ENCODE measurements around the gene ANKDD1A.

ANKDD1A gene

DNA sequence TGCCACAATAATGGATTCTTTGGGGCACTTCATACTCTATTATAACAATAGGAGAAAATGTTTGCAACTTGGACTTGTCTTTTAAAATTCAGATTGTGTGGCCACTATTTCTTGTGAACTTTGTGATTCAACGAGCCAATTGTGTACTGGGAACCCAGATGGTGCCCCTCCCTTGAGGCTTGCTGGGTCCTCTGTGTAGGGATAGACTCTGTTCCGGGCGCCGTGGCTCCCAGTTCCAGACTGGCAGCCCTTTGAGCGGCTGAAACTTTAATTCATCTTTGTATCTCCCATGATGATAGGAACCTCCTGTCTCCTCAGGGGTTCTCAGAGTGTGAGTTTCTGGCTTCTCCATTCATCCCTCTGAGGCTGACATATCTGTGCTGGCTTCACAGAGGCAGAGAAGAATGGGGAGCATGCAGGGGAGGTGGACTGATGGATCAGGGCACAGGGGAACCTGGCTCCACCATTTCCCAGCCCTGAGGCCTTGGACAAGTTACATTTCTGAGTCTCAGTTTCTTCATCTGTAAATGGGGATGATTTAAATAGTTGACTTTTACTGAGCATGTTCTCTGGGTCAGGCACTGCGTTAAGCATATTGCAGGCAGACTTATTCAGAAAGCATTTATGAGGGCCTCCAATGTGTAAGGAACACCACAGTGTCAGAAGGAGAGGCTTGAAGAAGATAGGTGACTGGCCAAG lies 15.2 kb upstream of the ANKDD1A start:
- no peak for DNase-seq

GRCh38 chr15:64897345-64897985 lies 14.2 kb upstream of the ANKDD1A start:
- no peak for DNase-seq

GRCh38 chr15:64898406-64898805 lies 13.3 kb upstream of the ANKDD1A start:
- no peak for DNase-seq

DNA sequence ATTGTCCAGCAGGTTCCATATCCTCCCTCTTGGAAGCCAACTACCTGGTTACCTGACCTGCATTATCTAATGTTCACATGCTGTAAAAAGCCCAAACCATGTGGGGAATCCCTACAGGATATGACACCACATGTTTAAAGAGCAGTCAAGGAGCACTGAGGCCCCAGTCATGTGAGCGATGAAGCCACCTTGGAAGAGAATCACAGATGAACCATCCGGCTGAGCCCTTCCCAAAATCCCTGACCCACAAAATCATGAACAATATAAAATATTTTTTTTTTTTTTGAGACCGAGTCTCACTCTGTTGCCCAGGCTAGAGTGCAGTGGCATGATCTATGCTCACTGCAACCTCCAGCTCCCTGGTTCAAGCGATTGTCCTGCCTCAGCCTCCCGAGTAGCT lies 10.6 kb upstream of the ANKDD1A start:
- DNase-seq, result no peak

GRCh38 chr15:64901914-64902313 lies 9.8 kb upstream of the ANKDD1A start:
- no peak for DNase-seq

- no peak for DNase-seq
Measured at GRCh38 chr15:64902863-64903262, 8.8 kb upstream of the ANKDD1A start.

DNA sequence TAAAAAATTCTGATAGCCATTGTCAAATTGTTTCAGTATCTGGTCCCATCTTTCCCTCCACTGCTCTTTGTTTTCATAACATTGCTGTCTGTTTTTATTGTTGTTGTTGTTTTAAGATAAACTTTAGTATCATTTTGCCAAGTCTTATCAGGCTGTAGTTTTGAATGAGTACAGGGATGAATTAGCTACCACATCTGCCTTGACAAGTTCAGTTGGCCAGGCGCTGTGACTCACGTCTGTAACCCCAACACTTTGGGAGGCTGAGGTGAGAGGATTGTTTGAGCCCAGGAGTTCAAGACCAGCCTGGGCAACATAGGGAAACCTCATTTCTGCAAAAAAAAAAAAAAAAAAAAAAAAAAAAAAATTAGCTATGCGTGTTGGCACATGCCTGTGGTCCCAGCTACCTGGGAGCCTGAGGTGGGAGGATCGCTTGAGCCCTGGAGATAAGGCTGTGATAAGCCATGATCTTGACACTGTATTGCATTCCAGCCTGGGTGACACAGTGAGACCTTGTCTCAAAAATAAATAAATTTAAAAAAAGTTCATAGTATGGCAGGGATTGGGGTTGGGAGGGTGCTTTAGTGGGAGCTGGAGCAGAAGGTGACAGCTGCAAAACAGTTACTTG lies 8.3 kb upstream of the ANKDD1A start:
- no peak for DNase-seq

- no peak for DNase-seq
Measured at GRCh38 chr15:64904189-64904588, 7.5 kb upstream of the ANKDD1A start.

GRCh38 chr15:64905119-64905831 lies 6.4 kb upstream of the ANKDD1A start:
- DNase-seq, result peak; percentile 88

- no peak for DNase-seq
Measured at GRCh38 chr15:64905941-64906340, 5.8 kb upstream of the ANKDD1A start.

- no peak for DNase-seq
Measured at GRCh38 chr15:64906402-64906801, 5.3 kb upstream of the ANKDD1A start.

DNA sequence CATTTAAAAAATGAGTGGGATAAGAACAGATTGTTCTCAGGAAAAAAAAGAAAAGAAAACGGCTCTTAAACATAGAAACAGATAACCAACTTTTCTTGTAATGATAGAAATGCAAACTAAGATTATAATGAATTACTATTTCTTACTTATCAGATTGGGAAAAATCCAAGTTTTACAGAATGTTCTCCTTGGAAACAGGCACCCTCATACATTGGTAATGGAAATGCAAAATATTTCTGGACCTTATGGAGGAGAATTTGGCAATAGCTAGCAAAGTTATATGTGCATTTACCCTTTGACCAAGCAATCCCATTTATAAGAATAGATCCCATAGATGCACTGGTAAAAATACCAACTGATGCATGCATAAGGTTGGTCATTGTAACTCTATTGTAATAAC lies 3.7 kb upstream of the ANKDD1A start:
- DNase-seq, result no peak

- DNase-seq, result no peak
Measured at GRCh38 chr15:64909546-64909945, 2.2 kb upstream of the ANKDD1A start.

DNA sequence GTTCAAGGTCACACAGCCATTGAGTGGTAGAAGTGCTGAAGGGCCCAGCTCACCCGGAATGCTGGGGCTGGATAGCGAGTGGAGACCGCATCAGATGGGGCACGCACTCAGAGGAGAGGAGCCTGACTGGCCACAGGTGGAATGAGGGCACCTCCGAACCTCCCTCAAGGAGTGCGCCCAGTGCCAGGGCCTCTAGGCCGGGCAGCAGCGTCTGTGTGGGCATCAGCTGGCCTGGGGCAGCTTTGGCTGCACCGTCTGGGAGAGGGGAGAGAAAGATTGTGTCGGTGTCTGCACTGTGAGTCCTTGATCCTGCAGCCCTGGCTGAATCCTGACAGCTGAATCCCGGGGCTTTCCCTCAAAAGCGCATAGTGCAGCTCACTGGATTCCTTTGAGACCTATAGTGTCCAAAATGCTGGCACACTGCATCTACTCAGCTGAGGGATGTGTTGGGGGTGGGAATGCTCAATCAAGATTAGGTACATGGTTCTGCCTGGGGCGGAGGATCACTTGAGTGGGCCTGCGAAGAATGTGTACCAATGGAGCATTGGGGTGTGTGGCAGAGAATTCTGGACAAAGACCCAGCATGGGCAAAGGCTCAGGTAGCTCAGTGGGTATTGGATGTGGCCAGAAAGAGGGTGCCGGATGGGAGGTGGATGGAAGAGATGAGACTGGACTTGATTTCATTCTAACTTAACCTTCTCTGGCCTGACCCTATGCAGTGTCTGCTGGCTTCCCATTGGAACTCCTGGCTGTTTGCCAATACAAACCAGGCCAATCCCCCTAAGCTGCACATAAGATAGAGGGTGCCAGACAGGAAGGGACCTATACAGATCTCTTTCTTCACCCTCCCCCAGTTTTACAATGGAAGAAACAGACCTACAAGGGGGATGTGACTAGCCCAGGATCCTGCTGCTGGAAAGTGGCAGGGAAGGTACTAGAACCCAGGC lies 950 bp downstream of the ANKDD1A start:
- DNase-seq, result no peak

DNA sequence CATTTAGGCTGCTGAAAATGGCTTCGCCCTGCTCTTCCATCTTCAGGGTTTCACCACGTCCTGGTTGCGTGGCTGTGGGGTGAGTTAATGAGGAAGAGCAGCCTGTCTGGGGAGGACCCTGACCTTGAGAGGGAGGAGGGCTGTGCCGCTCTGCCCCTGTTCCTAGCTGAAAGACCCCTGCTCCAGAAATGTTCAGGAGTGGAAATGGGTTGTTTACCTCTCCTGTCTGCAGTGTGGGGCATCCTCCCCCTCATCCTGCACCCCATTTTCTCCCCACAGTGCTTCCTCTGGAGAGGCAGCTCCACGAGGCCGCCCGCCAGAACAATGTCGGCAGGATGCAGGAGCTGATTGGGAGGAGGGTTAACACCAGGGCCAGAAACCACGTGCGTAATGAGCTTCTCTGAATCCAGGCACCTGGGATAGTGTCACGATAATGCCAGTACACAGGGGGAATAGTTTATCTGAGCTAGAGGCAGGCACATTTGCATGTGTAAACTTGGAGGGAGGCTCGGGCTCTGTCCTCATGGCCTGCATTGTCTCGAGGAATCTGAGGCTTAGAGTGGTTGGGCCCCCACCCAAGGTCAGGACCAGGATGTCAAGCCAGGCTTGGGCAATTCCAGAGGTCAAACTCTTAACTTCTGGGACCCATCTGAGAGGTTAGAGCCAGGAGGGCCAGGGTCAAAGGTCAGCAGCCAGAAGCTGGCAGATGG lies 4.0 kb downstream of the ANKDD1A start:
- no peak for DNase-seq

GRCh38 chr15:64916365-64916764 lies 4.7 kb downstream of the ANKDD1A start:
- no peak for DNase-seq

DNA sequence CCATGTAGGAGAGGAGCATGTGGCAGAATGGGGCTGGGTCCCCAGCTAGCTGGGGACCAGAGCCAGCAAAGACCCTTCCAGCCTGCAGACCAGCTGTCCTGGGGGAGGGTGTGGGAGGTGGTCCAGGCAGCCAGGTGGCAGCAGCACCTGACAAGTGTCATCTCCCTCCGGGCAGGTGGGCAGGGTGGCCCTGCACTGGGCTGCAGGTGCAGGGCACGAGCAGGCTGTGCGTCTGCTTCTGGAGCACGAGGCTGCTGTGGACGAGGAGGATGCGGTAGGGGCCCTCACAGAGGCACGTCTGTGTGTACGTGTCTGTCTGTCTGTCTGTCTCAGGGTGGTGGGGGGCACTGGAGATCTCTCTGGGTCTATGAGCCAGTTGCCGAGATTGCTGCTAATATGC lies 5.5 kb downstream of the ANKDD1A start:
- no peak for DNase-seq

DNA sequence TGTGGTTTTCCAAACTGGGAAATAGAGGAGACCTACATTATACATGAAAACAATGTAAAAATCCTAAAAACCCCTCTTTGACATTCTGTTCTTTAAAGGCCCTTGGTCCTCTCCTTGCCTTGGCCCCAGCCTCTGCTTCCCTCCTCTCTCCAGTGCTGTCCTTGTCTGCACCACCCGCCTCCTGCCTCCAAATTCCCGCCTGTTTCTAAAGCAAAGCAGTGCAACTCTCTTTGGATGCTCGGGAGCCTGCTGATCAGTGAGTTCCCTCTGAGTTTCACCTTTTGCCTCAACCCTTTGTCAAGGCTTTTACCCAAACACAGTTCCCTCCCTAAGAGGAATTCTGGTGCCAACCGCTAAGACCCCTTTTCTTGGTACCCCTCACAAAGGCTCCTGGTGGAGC lies 8.0 kb downstream of the ANKDD1A start:
- DNase-seq, result no peak

DNA sequence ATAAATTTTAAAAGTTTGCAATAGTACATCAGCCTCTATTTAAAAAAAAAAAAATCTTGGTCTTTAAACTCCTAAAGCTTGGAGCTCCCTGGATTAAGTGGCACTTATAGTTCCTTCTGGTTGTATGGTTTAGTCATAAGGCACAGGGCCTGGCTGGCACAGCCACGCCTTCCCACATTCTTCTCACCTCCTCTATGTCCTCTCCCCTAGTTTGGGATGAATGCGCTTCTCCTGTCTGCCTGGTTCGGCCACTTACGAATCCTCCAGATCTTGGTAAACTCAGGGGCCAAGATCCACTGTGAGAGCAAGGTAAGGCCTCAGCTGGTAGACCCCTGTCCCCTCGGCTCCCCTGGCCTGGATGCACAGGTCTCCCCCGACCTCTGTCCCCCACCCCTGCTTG lies 10.0 kb downstream of the ANKDD1A start:
- no peak for DNase-seq

DNA sequence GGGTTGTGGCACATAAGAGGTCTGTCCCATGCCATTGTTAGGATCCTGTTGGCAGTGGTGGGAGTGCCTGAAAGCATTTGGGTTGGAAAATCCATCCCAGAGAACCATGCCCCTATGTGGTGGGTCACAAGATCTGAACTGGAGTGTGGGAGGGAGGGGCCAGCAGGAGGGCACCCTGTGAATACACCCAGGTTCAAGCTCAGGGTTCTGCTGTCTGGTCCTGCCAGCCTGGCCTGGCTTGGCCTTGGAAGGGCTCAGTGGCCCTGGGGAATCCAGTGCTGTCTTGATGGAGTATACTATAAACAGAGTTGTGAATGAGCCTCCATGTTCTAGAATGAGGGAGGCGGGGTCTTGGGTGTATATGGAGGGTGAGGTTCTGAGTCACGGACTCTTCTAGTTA lies 11.8 kb downstream of the ANKDD1A start:
- DNase-seq, result no peak

DNA sequence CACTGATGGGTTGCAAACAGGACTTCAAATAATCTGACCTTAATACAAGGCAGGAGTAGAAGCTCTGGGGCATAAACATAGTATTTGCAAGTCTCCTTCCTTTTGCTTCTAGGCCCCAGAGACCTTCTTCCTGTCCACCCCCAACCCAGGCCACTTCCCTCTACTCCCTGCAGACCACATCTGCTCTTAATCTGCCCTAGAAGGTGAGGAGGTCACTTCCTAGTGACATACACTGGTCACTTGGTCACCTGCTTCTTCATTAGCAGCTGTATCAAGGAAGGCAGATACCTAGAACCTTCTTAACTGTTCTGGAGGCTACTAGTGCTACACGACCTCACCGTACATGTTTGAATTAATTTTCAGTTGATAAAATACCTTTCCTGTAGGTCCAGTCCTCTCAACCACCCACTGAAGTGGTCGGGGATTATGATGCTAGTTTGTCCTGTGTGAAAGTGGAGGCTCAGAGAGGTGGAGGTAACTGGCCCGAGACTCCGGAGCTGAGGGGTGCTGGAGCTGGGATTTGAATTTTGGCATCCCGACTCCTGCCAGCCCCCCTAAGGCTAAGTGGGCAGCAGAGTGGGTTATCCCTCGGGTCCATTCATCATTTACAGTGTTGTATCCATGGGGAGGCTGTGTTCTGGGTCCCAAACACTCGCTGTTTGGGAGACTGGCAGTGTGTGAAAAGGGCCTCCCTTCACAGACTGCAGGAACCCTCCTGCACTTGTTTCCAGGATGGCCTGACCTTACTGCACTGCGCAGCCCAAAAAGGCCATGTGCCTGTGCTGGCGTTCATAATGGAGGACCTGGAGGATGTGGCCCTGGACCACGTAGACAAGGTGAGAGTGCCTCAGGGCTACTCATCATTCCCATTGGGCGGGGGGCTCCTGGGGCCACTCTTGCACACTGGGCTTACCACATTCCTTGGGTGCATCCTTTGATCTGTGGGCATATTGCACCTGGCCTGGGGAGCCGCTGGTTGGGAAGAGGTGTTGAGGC lies 13.9 kb downstream of the ANKDD1A start:
- no peak for DNase-seq

All from eye (tissue), 1 donor.